H1 (cell line): ENCODE data around the gene KCNK3. TPM values are rescaled to one million over a fixed set of nuclear protein-coding genes. Genes with fewer than 3 reads are reported as not detected.

ENCODE experiments used
- CTCF ChIA-PET: fragments of 300-600 bp; sonication (Branson Sonifier 250); formaldehyde crosslinking; loops from one replicate; lab custom pipeline; 2021; ENCODE audit not compliant: partially characterized antibody; lab: Charles Lee
- POLR2A ChIA-PET: fragments of 300-600 bp; sonication (Branson Sonifier 250); formaldehyde crosslinking; loops from one replicate; lab custom pipeline; 2021; ENCODE audit warnings: inconsistent platforms; ENCODE audit not compliant: partially characterized antibody; lab: Charles Lee
- DNase-seq, 2 experiments: peaks; one replicate each; pipeline versions ENCODE4 v3.0.0 to v3.0.0-alpha.2; 2010 to 2022; ENCODE audit warnings: low spot score in 2 of 2, low read depth in 1 of 2, mixed read lengths in 1 of 2
- FAIRE-seq: peaks from 2 replicates; lab custom pipeline; 2011; peaks lifted over from hg19 to GRCh38; lab: Jason Lieb, UNC
- H2AFZ ChIP-seq: 2 replicates; pipeline ENCODE4 v1.8.1; 2012; ENCODE audit warnings: low read length, inconsistent platforms
- H2AK5ac ChIP-seq: 2 replicates; pipeline ENCODE4 v1.6.1; 2013; ENCODE audit warnings: low read depth, low read length
- H2BK120ac ChIP-seq: replicated peaks from 2 replicates; pipeline ENCODE3; 2013; ENCODE audit warnings: low read depth, low read length, inconsistent platforms
- H2BK12ac ChIP-seq: 2 replicates; pipeline ENCODE4 v1.6.1; 2013; ENCODE audit warnings: low read depth, low read length
- H2BK15ac ChIP-seq: 2 replicates; pipeline ENCODE4 v1.6.1; 2013; ENCODE audit warnings: low read length
- H2BK20ac ChIP-seq: 2 replicates; pipeline ENCODE4 v1.6.1; 2013; ENCODE audit warnings: low read length
- H2BK5ac ChIP-seq: 2 replicates; pipeline ENCODE4 v1.6.1; 2013; ENCODE audit warnings: low read depth, low read length
- H3K14ac ChIP-seq: 2 replicates; pipeline ENCODE4 v1.6.1; 2013; ENCODE audit warnings: inconsistent platforms; ENCODE audit not compliant: insufficient read length
- H3K18ac ChIP-seq: 2 replicates; pipeline ENCODE4 v1.6.1; 2013; ENCODE audit warnings: low read length; ENCODE audit errors: extremely low read depth
- H3K23ac ChIP-seq: 2 replicates; pipeline ENCODE4 v1.6.1; 2013; ENCODE audit warnings: inconsistent platforms; ENCODE audit not compliant: insufficient read length
- H3K23me2 ChIP-seq: 2 replicates; pipeline ENCODE4 v1.6.1; 2013; ENCODE audit warnings: low read depth, low read length
- H3K27ac ChIP-seq: 2 replicates; pipeline ENCODE4 v1.6.1; 2011; ENCODE audit warnings: low read depth, low read length, inconsistent platforms
- H3K27me3 ChIP-seq, 4 experiments: replicated peaks in 1 of 4; 1 replicate in 1 of 4; 2 replicates in 3 of 4; pipeline versions ENCODE4 v1.6.1 to v1.8.1; 2011 to 2013; ENCODE audit warnings: low read length in 3 of 4, mild to moderate bottlenecking in 3 of 4, inconsistent platforms in 2 of 4, mixed read lengths in 2 of 4, moderate library complexity in 1 of 4; ENCODE audit not compliant: control insufficient read depth in 3 of 4, insufficient read depth in 3 of 4; ENCODE audit errors: extremely low read depth in 1 of 4
- H3K36me3 ChIP-seq, 4 experiments: 2 replicates each; pipeline versions ENCODE4 v1.6.1 to v1.8.1; 2011 to 2013; ENCODE audit warnings: mild to moderate bottlenecking in 4 of 4, low read length in 3 of 4, moderate library complexity in 2 of 4, control low read depth in 1 of 4, inconsistent platforms in 1 of 4; ENCODE audit not compliant: insufficient read depth in 4 of 4, control insufficient read depth in 2 of 4
- H3K4ac ChIP-seq: replicated peaks from 2 replicates; pipeline ENCODE3; 2013; ENCODE audit warnings: low read length, low read depth, mixed read lengths, inconsistent platforms; ENCODE audit not compliant: insufficient read length
- H3K4me1 ChIP-seq, 4 experiments: replicated peaks in 1 of 4; 1 replicate in 1 of 4; 2 replicates in 3 of 4; pipeline versions ENCODE4 v1.6.1 to v1.8.1; 2011 to 2013; ENCODE audit warnings: low read length in 3 of 4, inconsistent platforms in 2 of 4, mixed read lengths in 1 of 4; ENCODE audit not compliant: insufficient read depth in 4 of 4, control insufficient read depth in 3 of 4
- H3K4me2 ChIP-seq, 2 experiments: 2 replicates each; pipeline versions ENCODE4 v1.6.1 to v1.8.1; 2011 to 2013; ENCODE audit warnings: low read depth in 2 of 2, low read length in 2 of 2, control low read depth in 1 of 2, inconsistent platforms in 1 of 2, mild to moderate bottlenecking in 1 of 2; ENCODE audit not compliant: insufficient read depth in 1 of 2
- H3K4me3 ChIP-seq, 4 experiments: fragments of 200-600, 300-600 bp in 1 of 4; sonication (generic), shearing (Covaris generic), sonication (Bioruptor Twin) in 1 of 4; 2 replicates each; pipeline versions ENCODE4 v1.5.1 to v1.8.1; 2011 to 2016; ENCODE audit warnings: low read length in 4 of 4, low read depth in 3 of 4, control low read depth in 2 of 4, inconsistent platforms in 2 of 4, mild to moderate bottlenecking in 2 of 4, mixed read lengths in 1 of 4, moderate library complexity in 1 of 4; ENCODE audit not compliant: insufficient read depth in 2 of 4; ENCODE audit errors: extremely low read depth in 1 of 4
- H3K56ac ChIP-seq: replicated peaks from 2 replicates; pipeline ENCODE3; 2013; ENCODE audit warnings: low read depth, mild to moderate bottlenecking, mixed read lengths, low read length, inconsistent platforms; ENCODE audit not compliant: insufficient read length
- H3K79me1 ChIP-seq: 2 replicates; pipeline ENCODE4 v1.6.1; 2013; ENCODE audit warnings: low read depth, low read length, control low read depth
- H3K79me2 ChIP-seq, 2 experiments: 2 replicates each; pipeline versions ENCODE4 v1.6.1 to v1.8.1; 2012 to 2013; ENCODE audit warnings: low read length in 2 of 2, mild to moderate bottlenecking in 2 of 2, inconsistent platforms in 1 of 2; ENCODE audit not compliant: insufficient read depth in 2 of 2, control insufficient read depth in 1 of 2
- H3K9ac ChIP-seq, 4 experiments: replicated peaks in 1 of 4; 1 replicate in 1 of 4; 2 replicates in 3 of 4; pipeline versions ENCODE4 v1.6.1 to v1.8.1; 2011 to 2013; ENCODE audit warnings: low read depth in 3 of 4, low read length in 3 of 4, control low read depth in 2 of 4, mild to moderate bottlenecking in 2 of 4, moderate library complexity in 2 of 4, inconsistent platforms in 1 of 4; ENCODE audit errors: extremely low read depth in 1 of 4
- H3K9me3 ChIP-seq, 2 experiments: 2 replicates each; pipeline versions ENCODE4 v1.6.1 to v1.8.1; 2012 to 2013; ENCODE audit warnings: mild to moderate bottlenecking in 2 of 2, moderate library complexity in 2 of 2, control low read depth in 1 of 2, inconsistent platforms in 1 of 2, low read depth in 1 of 2, low read length in 1 of 2, mixed read lengths in 1 of 2; ENCODE audit not compliant: insufficient read depth in 2 of 2
- H4K20me1 ChIP-seq, 2 experiments: replicated peaks in 1 of 2; 2 replicates each; pipeline versions ENCODE3 to v1.8.1; 2011 to 2013; ENCODE audit warnings: inconsistent platforms in 2 of 2, low read length in 2 of 2, mild to moderate bottlenecking in 1 of 2; ENCODE audit not compliant: insufficient read depth in 2 of 2, control insufficient read depth in 1 of 2
- H4K5ac ChIP-seq: 2 replicates; pipeline ENCODE4 v1.6.1; 2013; ENCODE audit warnings: low read length, low read depth, mixed read lengths, inconsistent platforms; ENCODE audit not compliant: insufficient read length
- H4K8ac ChIP-seq: 2 replicates; pipeline ENCODE4 v1.8.0; 2013; ENCODE audit warnings: mild to moderate bottlenecking, moderate library complexity, low read length, inconsistent platforms; ENCODE audit not compliant: insufficient read depth; ENCODE audit errors: extremely low read depth
- H4K91ac ChIP-seq: replicated peaks from 2 replicates; pipeline ENCODE3; 2013; ENCODE audit warnings: low read length, mixed read lengths, inconsistent platforms; ENCODE audit not compliant: insufficient read length
- BCL11A ChIP-seq, 2 experiments: IDR thresholded peaks; one replicate each; pipeline ENCODE4 v1.6.1; 2011; ENCODE audit warnings: low read depth in 2 of 2, low read length in 2 of 2, mild to moderate bottlenecking in 2 of 2
- BRCA1 ChIP-seq: IDR thresholded peaks from 2 replicates; pipeline ENCODE4 v1.6.1; 2012; ENCODE audit warnings: low read depth, low read length, improper control_type of control experiment
- CTCF ChIP-seq, 3 experiments: IDR thresholded peaks; 1 replicate in 2 of 3; 2 replicates in 1 of 3; pipeline versions ENCODE4 v1.5.1 to v1.6.1; 2011; ENCODE audit warnings: low read length in 3 of 3, mild to moderate bottlenecking in 3 of 3, inconsistent platforms in 2 of 3, low read depth in 1 of 3, moderate library complexity in 1 of 3; ENCODE audit not compliant: insufficient read depth in 1 of 3; ENCODE audit errors: control extremely low read depth in 1 of 3
- RAD21 ChIP-seq, 2 experiments: IDR thresholded peaks in 1 of 2; conservative IDR thresholded peaks in 1 of 2; 2 replicates each; pipeline ENCODE4 v1.6.1; 2011; ENCODE audit warnings: low read depth in 2 of 2, low read length in 2 of 2, improper control_type of control experiment in 1 of 2, inconsistent platforms in 1 of 2, mild to moderate bottlenecking in 1 of 2, moderate library complexity in 1 of 2
- ZNF274 ChIP-seq: IDR thresholded peaks from 2 replicates; pipeline ENCODE4 v1.7.0; 2012; ENCODE audit warnings: low read length, borderline replicate concordance; ENCODE audit errors: extremely low read depth
- WGBS, 2 experiments: shearing (Covaris generic) in 1 of 2; methylation state at CpG; one replicate each; pipeline versions ENCODE4 v1.1.6 to v1.1.7; 2013 to 2015; ENCODE audit warnings: low lambda C conversion rate in 2 of 2, mixed read lengths in 2 of 2, inconsistent platforms in 1 of 2, low coverage in 1 of 2, missing lambda C conversion rate in 1 of 2; ENCODE audit not compliant: insufficient replicate concordance in 2 of 2, insufficient coverage in 1 of 2, insufficient read length in 1 of 2; ENCODE audit errors: extremely low coverage in 1 of 2, missing lambda C conversion rate in 1 of 2; 5-methylcytosine and 5-hydroxymethylcytosine counted together
- polyA plus RNA-seq, 7 experiments: library from polyadenylated mRNA; depleted of rRNA in 3 of 7; stranded (reverse) in 5 of 7; unstranded in 2 of 7; fragments of >200 nt in 5 of 7; fragments of 200-250 nt in 2 of 7; gene quantifications; 1 replicate in 5 of 7; 2 replicates in 1 of 7; 4 replicates in 1 of 7; pipeline versions ENCODE4 v1.2.1 to v1.2.3, GENCODE V29; 2011 to 2013; ENCODE audit warnings: missing spikeins in 2 of 7, mixed read lengths in 2 of 7
- total RNA-seq: library from RNA; stranded (reverse); fragmentation: NEBNext Ultra II Directional; extraction: Animal tissue kit (Norgen Biotek cat#: 25700); gene quantifications from 2 replicates; pipeline ENCODE4 v1.2.1, GENCODE V29; 2021

The KCNK3 gene
- total and polyA plus RNA-seq, 2 of the 8 experiments (the other 6 are each of a cell fraction or from before 2014, with no cell fraction given): 0.29 to 0.30 TPM

DNA sequence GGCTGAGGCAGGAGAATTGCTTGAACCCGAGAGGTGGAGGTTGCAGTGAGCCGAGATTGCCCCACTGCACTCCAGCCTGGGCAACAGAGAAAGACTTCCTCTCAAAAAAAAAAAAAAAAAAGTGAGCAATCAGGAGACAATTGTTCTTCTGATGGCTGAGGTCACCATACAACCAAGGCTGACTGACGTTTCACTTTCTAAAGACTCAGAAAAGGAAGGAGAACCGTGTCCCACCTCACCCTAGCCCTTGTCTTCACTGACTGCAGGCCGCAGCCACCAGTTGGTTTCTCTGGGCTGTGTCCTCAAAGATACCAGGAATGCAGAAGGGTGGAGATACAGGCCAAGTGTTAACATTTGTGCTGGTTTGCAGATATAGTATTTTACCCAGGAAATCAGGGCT is 63.8 kb downstream of the KCNK3 start:
- 87% methylated on average over 5 of the region's 5 CpGs; no CpG with 5 or more reads in 1 of the 2 experiments for WGBS, 2 experiments
- Histone ChIP-seq H2BK20ac (no peak overlapping the region), H3K18ac (no peak overlapping the region), H3K4ac (no peak overlapping the region), H2BK120ac (no peak overlapping the region), H3K9ac (no peak overlapping the region), H2BK15ac (0 out of 2 replicates have a peak overlapping the region, but pooled peaks have one; percentile 48), H3K23me2 (no peaks in the 10 kb centered on the region), H3K4me2 (no peak overlapping the region), H3K56ac (no peak overlapping the region), H4K5ac (no peak overlapping the region), H3K27me3 (peaks cover 0 to 9% (median 5%) of the 10 kb centered on the region in 4 experiments; a peak in 6 of 7 replicates), H4K20me1 (no peaks in the 10 kb centered on the region), H3K4me3 (no peak overlapping the region), H3K9me3 (peaks cover 2% of the 10 kb centered on the region in 2 experiments; a peak in 2 of 4 replicates), H2AFZ (no peak overlapping the region), H2AK5ac (no peak overlapping the region; the same call in 1 of the 2 replicates), H2BK12ac (no peak overlapping the region), H4K91ac (no peak overlapping the region), H3K36me3 (no peaks in the 10 kb centered on the region), H3K14ac (no peak overlapping the region), H3K79me1 (no peaks in the 10 kb centered on the region), H3K79me2 (no peaks in the 10 kb centered on the region), H3K23ac (no peak overlapping the region), H4K8ac (no peak overlapping the region), H3K4me1 (peaks cover 9 to 19% (median 14%) of the 10 kb centered on the region in 4 experiments), H3K27ac (no peak overlapping the region), H2BK5ac (no peak overlapping the region)
- DNase-seq: no peak
- ChIA-PET POLR2A (interaction anchor here (0.6 kb wide), 1 partner anchor 183 kb away, joined by 3 read pairs; no protein-coding TSS in a partner anchor), CTCF (interaction anchor here (0.6 to 1.7 kb wide), 6 partner anchors 8 to 1890 kb away, joined by 3 to 6 read pairs (median 4); partner anchors contain the start of gene SLC35F6)
- no peak for FAIRE-seq
- TF ChIP-seq ZNF274 (no peak), BRCA1 (no peak), BCL11A (IDR thresholded peaks at IDR 0.05; ENCODE audit: low read depth in 2 of 2, low read length in 2 of 2) (no peak), RAD21 (IDR thresholded peaks at IDR 0.05 in 1 of 2, conservative IDR thresholded peaks at IDR 0.05 in 1 of 2; ENCODE audit: low read depth in 2 of 2, low read length in 2 of 2) (no peak), CTCF (IDR thresholded peaks at IDR 0.05; ENCODE audit: control extremely low read depth in 1 of 3, insufficient read depth in 1 of 3, low read depth in 1 of 3, low read length in 3 of 3) (no peak)
